GM04504 (cell line): ENCODE measurements around the gene CMC4.

Experiments
- DNase-seq: peaks from one replicate; pipeline ENCODE4 v3.0.0-alpha.2; 2012; ENCODE audit warnings: low read depth

The CMC4 gene

DNA sequence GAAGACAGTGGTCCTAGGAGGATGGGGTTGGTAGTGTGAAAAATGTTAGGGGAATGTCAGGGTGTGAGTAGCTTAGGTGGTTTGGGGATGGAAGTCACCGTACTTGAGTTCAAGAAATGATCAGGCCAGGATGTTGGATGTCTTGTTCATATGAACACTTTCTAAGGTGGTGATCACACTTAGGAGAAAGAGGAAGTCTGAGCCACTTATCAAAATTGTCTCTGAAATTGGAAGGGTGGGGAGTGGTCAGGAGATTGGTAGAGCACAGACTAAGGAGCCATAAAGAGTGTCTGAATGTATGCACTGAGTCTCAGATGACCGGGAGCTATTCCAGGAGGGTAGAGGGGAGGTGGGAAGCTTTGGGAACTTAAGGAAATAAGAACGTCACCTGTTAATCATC, 17.3 kb downstream of the CMC4 start:
- DNase-seq, result no peak

DNA sequence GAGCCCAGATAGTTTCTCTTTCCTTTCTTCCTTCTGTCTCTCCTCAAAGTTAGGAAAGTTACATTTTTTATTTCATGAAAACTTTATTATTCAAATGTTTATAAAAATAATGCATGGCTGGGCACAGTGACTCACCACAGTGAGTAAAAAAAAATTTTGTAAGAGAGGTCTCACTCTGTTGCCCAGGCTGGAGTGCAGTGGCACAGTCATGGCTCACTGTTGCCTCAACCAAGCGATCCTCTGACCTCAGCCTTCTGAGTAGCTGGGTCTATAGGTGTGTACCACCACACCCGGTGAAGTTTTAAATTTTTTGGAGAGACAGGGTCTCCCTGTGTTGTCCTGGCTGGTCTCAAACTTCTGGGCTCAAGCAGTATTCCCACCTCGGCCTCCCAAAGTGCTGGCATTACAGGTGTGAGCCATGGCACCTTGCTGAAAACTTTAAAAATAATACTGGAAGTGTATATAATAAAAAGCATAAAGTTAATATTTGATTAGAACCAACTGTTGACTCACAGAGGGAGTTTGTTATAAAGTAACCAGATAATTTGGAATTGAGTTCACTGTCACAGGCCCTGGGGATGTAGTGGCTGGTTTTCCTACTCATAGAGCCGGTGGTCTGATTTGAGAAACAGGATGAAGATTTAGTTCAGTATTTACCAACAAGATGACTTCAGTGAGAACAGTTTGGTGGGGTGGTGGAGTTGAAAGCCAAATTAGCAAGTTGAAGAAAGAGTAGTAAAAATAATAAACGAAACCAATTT, 18.0 kb downstream of the CMC4 start:
- DNase-seq, result no peak

DNA sequence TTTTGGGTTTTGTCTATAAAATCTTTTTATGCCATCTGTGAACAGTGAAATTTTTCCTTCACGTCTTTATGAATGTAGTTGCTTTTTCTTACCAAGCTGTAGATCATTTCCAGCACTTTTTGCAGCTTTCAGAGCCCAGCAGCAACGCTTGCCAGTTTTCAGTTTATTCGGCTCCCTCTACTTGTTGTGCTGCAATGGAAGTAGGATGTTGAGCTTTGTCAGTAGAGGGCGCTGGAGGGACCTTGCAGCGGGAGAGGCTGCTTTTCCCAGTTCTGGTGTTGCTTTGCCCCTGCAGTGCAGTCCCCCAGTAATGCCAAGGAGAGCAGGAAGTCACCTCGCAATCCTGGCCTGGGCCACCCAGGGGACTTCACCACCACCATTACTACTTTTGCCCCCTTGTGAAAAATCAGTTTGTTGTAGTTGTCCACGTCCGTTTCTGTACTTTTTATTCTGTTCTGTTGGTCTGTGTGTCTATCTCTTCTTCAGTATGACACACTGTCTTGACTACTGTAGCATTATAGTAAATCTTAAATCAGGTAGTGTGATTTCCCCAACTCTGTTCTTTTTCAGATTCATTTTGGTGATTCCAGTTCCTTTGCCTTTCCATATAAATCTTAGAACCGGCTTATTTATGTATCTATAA, 21.8 kb downstream of the CMC4 start:
- no peak for DNase-seq

DNA sequence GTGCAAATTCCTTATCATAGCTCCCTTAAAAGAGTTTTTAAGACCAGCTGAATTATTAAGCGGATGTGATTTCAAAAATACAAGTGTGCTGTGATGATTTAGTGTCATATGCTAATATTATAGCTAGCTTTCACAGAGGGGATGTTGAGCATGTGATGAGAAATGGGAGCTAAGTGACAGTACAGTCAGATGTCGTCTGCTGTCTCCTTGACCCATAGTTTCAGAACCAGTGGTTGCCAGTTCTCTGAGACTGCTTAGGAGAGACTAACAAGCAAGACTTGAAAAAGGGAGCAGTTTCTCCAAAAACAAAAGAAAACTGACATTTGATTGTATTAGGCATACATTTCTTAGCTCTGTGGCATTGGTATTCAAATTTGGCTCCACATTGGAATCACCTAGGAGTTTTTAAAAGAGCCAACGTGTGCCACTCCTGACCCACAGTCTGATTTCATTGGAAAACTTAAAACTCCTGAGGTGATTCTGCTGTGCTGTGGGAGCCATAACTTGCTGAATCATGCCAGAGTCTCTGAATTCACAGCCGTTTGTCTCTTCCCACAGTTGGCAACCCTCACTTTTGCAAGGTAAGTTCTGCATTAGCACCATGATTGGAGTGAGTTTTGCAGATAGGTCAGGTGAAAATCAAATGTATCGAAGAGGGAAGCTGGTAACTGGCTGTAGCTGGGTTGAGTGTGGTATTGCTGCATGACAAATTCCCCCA, 24.0 kb downstream of the CMC4 start:
- no peak for DNase-seq

DNA sequence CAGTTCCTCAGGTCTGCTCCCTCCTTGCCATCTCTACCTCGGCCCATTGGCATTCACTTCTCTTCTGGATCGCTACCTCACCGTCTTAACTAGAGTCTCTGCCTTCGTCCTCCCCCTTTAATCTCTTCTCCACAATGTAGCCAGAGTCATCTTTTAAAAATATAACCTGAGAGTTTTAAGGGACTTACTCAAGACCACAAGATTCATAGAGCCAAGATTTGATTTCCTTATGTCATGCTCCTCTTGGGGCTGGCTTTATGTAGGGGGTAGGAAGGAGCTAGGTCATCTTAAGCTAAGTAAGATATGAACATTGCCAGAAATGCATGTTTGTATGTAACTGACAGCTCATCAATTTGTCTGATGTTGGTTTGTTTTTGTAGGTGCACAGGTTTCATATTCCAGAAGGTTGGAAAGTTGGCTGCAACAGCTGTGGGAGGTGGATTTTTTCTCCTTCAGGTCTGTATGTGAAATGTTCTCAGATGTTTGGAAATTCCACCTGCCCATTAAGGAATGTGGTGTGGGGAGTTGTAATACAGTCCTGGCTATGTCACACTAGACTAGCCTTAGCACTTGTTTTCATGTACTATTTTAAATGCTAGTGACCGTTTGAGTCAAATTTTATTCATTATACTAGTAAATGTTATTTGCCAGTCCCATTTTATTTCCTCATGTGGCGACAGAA, 24.7 kb downstream of the CMC4 start:
- DNase-seq, result no peak

DNA sequence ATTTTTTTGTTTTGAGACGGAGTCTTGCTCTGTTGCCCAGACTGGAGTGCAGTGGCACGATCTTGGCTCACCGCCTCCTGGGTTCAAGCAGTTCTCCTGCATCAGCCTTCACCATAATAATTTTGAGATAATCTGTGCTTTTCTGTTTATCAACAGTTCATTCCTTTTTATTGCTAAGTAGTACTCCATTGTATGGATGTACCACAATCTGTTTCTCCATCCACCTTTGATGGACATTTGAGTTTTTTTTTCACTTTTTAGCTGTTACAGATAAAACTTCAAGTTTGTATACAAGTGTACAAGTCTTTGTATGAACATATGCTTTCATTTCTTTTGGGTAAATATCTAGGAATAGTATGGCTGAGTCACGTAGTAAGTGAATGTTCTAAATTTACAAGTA, 35.2 kb downstream of the CMC4 start:
- no peak for DNase-seq

DNA sequence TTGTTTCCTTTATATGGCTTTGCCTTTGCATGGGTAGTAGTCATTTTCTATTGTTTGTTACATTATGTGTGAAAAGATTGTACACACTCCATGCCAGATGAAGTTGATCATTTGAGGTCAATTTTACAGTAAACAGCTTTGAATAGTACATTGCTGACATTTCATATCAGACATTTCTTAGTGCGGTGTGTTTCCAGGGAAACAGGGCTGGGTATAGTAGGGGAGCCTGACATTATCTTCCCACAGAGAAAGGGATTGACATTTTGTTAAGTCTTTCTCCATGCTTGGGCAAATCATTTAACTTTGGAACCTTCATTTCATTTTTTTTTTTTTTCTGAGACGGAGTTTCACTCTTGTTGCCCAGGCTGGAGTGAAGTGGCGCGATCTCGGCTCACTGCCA, 39.3 kb downstream of the CMC4 start:
- no peak for DNase-seq

DNA sequence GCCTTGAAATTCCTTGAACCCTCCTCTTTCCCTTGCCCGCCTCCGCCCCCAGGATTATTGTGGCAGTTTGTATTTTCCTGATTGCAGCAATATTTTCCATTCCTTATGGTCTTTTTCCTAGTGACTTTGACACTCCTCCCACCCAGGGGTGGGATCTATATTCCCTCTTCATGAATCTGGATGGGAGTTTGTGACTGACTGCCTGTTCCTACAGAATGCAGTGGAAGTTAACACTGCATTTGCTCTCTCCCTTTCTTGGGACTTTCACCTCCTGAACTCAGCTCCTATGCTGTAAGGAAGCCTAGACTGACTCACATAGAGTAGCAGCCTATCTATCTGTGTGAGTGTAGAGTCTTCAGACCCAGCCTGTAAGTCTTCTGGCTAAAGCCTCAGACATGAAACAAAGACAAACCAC, 42.1 kb downstream of the CMC4 start:
- DNase-seq, result no peak

DNA sequence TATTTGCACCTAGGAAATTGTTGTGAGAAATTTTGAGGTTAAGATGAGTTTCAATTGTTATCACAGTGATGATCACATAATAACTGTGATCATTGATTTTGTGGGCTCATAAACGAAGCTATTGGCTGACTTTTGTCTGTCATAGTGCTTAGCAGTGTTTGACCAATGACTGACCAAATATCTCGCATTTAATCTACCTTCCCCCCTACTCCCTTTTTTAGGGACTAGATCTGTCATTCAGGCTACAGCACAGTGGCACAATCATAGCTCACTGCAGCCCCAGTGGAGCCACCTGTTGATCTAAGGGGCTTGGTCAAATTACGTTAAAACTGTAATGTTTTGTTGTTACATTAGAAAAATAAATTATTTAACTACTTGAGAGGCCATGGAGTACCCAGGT, 42.8 kb downstream of the CMC4 start:
- no peak for DNase-seq

DNA sequence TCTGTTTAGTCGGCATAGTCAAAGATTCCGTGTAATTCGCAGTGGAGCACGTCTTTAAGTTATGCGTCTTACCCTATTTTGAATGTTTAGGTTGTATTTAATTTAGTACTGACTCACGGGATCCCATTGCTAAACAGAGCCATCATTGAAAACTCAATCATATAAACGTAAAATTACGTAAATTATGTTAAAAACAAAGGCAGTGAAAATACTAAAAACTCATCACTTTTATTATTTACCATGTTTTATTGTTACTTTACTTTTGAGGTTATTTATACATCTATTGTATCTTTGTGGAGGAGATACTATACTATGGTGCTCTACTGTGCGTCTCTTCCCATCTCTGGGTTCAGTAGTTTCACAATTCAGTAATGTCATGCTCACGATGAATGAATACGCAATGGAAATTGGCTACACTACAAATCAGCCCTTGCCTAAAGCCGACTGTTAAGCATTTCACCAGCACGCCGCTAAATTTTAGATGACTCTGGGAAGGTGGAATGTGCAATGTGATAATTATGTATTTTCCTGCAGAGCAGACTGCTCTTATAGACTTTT, 43.3 kb downstream of the CMC4 start:
- peak; percentile 42 for DNase-seq

DNA sequence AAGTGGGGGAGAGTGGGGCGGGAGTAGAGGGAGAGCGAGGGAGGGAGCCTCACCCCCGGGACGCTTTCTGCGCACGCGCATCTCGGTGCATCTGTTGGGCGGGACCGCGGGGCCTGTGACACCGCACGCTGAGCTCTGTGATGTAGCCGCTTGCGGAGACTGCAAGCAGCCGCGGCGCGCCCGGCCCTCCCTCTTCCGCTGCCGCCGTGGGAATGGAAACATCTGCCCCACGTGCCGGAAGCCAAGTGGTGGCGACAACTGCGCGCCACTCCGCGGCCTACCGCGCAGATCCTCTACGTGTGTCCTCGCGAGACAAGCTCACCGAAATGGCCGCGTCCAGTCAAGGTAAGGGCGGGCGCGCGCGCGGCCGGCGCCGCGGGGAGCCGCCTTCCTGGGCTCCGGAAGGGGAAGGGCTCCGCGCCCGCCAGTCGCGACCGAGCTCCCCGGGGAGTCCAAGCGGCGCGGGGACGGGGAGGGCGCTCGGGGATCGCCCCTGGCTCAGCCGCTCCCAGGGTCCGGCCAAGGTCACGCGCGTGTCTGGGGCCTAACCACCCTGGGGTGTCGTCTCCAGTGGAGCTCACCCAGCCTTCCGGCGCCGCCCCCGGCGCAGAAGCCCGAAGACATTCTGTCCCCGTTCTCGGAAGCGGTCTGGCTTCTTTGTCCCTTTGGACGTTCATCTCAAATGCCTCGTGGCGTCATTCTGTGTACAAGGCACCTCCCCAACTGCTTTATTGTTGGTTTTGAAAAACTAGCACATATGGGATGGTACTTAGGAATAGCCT, 44.0 kb downstream of the CMC4 start, which contains the start of gene FUNDC2:
FUNDC2 (plus strand) TSS at position 118 of the 782 bp plus-strand sequence; CDS start at position 213, 95 bp downstream.
- peak; percentile 77 for DNase-seq

DNA sequence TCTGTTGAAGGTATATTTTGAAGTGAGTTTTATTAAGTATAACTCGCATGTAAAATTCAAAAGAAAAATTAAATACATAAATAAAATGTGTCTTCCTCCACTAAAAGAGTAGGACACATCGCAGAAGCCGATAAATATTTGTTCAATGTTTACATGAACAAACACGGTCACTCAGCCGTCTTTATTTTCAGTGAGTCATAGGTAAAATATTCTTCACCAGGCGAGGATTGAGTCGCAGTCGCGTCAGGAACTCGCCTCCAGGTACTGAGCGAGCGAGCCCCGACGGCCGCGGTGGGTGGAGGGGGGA, 44.6 kb downstream of the CMC4 start:
- no peak for DNase-seq

DNA sequence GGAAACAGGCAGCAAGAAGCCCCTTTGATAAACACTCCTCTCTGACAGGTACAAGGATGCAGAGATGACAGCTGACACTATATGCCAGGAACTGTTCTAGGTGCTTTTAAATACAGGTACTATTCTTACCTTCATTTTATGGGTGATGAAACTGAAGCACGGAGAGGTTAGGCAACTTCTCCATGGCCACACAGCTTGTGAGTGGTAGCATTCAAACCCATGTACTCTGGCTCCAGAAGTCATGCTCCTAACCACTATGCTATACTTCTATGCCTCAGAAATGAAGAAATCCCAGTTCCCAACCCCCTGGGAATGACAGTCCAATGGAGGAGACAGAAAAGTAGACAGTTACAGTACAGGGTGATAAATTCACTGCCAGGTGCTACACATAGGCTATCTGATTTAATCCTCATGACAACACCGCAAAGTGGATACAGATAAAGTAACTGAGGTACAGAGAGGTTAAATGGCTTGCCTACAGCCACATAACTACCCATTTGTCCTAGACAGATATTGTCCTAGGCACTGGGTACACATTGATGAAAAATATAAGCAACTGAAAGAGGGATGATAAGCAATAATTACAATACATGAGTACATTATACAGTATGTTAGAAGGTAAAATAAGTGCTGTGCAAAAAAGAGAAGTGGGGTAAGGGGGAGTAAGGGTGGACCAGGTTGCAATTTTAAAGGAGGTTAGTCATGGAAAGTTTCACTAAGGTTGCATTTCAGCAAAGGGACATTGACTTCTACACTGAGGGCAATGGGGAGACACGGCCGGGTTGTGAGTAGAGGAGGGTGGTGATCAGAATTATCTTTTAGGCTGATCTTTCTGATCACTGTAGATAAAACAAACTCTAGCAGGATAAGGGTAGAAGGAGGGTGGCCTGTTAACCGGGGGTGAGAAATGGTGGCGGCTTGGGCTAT, 46.8 kb downstream of the CMC4 start:
- DNase-seq, result no peak

DNA sequence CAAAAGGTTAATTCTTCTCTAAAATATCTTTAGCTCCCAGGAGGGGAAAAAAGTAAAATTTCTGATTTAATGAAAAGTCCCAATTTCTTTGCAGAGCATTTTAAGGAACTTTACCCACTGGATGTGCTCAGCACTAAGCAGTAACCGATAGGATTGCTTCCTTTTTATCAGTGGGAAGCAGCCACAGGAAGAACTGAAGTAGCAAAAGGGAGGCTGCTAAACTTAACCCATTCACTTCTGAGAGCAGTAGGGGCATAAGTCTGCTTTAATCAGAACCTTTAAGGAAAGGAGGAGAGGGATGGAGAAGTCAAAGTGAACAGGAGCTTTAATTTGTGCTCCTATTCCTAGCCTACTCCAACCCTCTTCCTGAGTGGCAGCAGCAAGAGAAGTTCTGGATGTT, 48.4 kb downstream of the CMC4 start, which contains the start of gene F8:
F8 (minus strand) TSS at position 139 of the 400 bp plus-strand sequence. CDS start 171 bp downstream, outside the sequence.
- no peak for DNase-seq

DNA sequence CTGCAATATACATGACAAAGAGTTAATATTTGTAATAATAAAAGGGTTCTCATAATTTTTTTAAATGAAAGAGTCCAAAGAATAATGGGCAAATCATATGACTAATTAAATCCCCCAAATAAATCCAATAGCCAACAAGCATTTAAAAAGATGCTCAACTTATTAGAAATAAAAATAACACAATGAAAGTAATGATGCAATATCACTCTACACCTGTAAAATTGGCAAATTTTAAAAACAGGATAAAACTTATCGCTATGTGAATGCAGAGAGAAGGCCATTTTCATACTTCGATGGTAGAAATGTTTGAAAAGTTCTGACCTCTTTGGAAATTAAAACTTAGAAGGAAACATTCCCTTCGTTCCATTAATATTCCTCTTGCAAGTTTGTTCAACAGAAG, 50.3 kb downstream of the CMC4 start:
- no peak for DNase-seq
